ENCODE results near the gene NDE1. TPM values are rescaled to one million over a fixed set of nuclear protein-coding genes. Genes with fewer than 3 reads are reported as not detected.

Gene NDE1
- total and polyA plus RNA-seq, 2 of the 8 experiments (the other 6 are each of a cell fraction or from before 2014, with no cell fraction given), result 13.3 to 41.3 TPM

GRCh38 chr16:15665107-15665506 lies 15.1 kb downstream of the NDE1 start:
- no peak overlapping the region for H3K56ac ChIP-seq (replicated peaks; ENCODE audit: insufficient read length, low read depth, low read length)
- no peak overlapping the region for H3K27ac ChIP-seq (ENCODE audit: low read depth, low read length)
- no peak overlapping the region for H2BK12ac ChIP-seq (ENCODE audit: low read depth, low read length)
- H3K9me3 ChIP-seq (ENCODE audit: insufficient read depth in 2 of 2, low read depth in 1 of 2, low read length in 1 of 2), result no peaks in the 10 kb centered on the region
- no peak overlapping the region for H2BK20ac ChIP-seq (ENCODE audit: low read length)
- no peak for TF ChIP-seq SIRT6 (IDR thresholded peaks at IDR 0.05; ENCODE audit: low read length)
- H3K27me3 ChIP-seq (replicated peaks in 1 of 4; ENCODE audit: control insufficient read depth in 3 of 4, extremely low read depth in 1 of 4, insufficient read depth in 3 of 4, low read length in 3 of 4), result no peaks in the 10 kb centered on the region
- H3K4me3 ChIP-seq (ENCODE audit: extremely low read depth in 1 of 4, insufficient read depth in 2 of 4, low read depth in 3 of 4, low read length in 4 of 4), result no peak overlapping the region
- no peaks in the 10 kb centered on the region for H3K79me2 ChIP-seq (ENCODE audit: control insufficient read depth in 1 of 2, insufficient read depth in 2 of 2, low read length in 2 of 2)
- H4K20me1 ChIP-seq (replicated peaks in 1 of 2; ENCODE audit: control insufficient read depth in 1 of 2, insufficient read depth in 2 of 2, low read length in 2 of 2), result no peaks in the 10 kb centered on the region
- H4K91ac ChIP-seq (replicated peaks; ENCODE audit: insufficient read length, low read length), result no peak overlapping the region
- no peak overlapping the region for H3K4me2 ChIP-seq (ENCODE audit: insufficient read depth in 1 of 2, low read depth in 2 of 2, low read length in 2 of 2)
- H3K36me3 ChIP-seq (ENCODE audit: control insufficient read depth in 2 of 4, insufficient read depth in 4 of 4, low read length in 3 of 4), result peaks cover 2 to 25% (median 9%) of the 10 kb centered on the region in 4 experiments; a peak in 5 of 8 replicates
- no peak overlapping the region for H3K23ac ChIP-seq (ENCODE audit: insufficient read length)
- FAIRE-seq, result no peak
- POLR2A ChIA-PET (ENCODE audit: partially characterized antibody), result interaction anchor here (1.0 to 1.3 kb wide), 2 partner anchors 15 to 223 kb away, joined by 3 read pairs; partner anchors contain the start of gene CEP20
- H2BK5ac ChIP-seq (ENCODE audit: low read depth, low read length), result no peak overlapping the region
- no peak overlapping the region for H2BK120ac ChIP-seq (replicated peaks; ENCODE audit: low read depth, low read length)
- H2AK5ac ChIP-seq (ENCODE audit: low read depth, low read length), result no peak overlapping the region
- no peak overlapping the region for H2BK15ac ChIP-seq (ENCODE audit: low read length)
- no peak overlapping the region for H4K8ac ChIP-seq (ENCODE audit: extremely low read depth, insufficient read depth, low read length)
- no peak overlapping the region for H3K14ac ChIP-seq (ENCODE audit: insufficient read length)
- H4K5ac ChIP-seq (ENCODE audit: insufficient read length, low read depth, low read length), result no peak overlapping the region
- no peak overlapping the region for H3K4ac ChIP-seq (replicated peaks; ENCODE audit: insufficient read length, low read depth, low read length)
- H3K4me1 ChIP-seq (replicated peaks in 1 of 4; ENCODE audit: control insufficient read depth in 3 of 4, insufficient read depth in 4 of 4, low read length in 3 of 4), result no peaks in the 10 kb centered on the region
- no peak overlapping the region for H3K9ac ChIP-seq (replicated peaks in 1 of 4; ENCODE audit: extremely low read depth in 1 of 4, low read depth in 3 of 4, low read length in 3 of 4)
- H3K23me2 ChIP-seq (ENCODE audit: low read depth, low read length), result no peaks in the 10 kb centered on the region
- no peak for DNase-seq (ENCODE audit: low read depth in 1 of 2, low spot score in 2 of 2)
- peaks cover 3% of the 10 kb centered on the region; the same call in 1 of the 2 replicates for H3K79me1 ChIP-seq (ENCODE audit: low read depth, low read length)
- H3K18ac ChIP-seq (ENCODE audit: extremely low read depth, low read length), result no peak overlapping the region
- H2AFZ ChIP-seq (ENCODE audit: low read length), result no peak overlapping the region
- CTCF ChIA-PET (ENCODE audit: partially characterized antibody), result no interaction called here

Data from H1 (cell line).